RPMI8226 (cell line): Measurements from ENCODE around the gene IGSF8.
"Not testable (repeated sequence)": the region's sequence is repeated elsewhere in the genome, so short reads cannot be mapped to it uniquely, and the experiment has no call there.

Experiments
- DNase-seq: peaks from one replicate; pipeline ENCODE4 v3.0.0-alpha.2; 2015

The IGSF8 gene

DNA sequence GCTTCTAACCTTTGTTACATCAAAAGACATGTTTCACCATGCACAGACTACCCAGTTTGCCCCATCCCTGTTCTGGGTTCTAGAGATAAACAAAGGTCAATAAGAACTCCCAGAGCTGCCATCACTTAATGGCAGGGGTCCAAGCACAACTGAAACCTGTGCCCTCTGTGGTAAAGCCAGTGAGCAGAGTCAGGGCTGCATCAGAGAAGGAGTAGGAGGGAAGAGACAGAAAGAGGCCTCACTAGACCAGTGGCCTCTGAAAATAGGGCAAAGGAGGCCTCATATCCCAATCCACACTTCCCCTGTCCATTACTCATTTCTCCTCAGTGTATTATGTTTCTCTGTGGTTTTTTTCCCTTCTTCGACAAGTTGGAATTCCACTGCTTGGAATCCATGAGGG is 27.3 kb upstream of the IGSF8 start:
- peak; percentile 60 for DNase-seq

DNA sequence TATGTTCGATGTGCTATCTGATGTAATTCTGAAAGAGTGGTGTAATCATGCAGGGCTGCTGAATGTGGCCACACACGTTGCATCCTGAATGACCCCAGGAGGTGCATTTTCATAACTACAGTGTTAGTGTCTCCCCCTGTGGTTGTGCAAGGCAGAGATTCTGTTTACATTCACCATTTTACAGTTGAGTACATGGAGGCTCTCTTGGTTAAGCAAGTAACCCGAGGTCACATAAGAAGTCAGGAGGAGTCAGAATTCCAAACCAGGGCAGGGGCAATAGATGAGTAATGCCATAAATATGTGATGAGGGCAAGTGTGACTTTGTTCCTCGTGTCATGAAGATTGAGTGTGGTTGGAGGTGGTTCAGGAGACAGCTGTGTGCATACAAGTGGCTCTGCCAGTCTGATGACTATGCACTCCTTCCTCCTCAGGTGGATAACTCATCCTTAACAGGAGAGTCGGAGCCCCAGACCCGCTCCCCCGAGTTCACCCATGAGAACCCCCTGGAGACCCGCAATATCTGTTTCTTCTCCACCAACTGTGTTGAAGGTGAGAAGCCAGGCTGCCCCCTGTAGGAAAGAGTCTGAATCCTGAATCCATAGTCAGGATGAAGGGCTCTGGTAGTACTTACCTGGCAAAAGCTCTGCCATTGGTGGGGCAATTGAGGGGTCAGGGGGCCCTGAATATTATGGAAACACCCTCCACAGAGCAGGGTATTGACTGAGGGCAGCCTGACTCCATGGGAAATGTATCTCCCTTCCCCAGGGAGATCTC is 26.5 kb upstream of the IGSF8 start:
- DNase-seq = peak; percentile 16

DNA sequence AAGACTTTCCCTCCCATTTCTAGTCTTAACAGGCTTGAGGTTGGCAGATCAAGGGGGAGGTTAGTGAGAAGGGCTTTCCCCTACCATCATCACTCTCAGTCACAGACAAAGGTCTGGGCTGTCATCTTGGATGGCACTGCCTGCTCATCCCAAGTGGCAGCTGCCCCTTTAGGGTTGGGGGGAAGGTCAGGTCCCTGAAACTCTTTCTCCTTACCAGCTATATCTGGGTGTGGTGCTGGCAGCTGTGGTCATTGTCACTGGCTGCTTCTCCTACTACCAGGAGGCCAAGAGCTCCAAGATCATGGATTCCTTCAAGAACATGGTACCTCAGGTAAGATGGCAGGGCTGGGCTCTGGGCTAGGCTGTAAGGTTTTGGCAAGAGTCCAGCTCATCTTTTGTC is 25.3 kb upstream of the IGSF8 start:
- DNase-seq = no peak

DNA sequence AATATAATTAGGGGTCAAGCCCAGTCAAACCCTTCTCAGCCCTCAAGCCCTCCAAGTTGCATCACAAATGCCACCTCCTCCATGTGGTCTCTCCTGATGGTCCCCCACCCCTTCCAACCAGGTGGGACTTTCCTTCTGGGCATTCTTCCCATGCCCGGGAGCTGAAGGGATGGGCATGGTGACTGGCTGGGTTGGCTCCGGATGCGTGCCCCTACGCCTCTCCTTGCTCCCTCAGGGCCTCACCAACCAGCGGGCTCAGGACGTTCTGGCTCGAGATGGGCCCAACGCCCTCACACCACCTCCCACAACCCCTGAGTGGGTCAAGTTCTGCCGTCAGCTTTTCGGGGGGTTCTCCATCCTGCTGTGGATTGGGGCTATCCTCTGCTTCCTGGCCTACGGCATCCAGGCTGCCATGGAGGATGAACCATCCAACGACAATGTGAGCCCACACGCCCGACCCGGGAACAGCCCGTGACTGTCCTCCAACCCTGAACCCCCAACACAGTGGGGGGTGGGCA is 24.6 kb upstream of the IGSF8 start:
- no peak for DNase-seq

DNA sequence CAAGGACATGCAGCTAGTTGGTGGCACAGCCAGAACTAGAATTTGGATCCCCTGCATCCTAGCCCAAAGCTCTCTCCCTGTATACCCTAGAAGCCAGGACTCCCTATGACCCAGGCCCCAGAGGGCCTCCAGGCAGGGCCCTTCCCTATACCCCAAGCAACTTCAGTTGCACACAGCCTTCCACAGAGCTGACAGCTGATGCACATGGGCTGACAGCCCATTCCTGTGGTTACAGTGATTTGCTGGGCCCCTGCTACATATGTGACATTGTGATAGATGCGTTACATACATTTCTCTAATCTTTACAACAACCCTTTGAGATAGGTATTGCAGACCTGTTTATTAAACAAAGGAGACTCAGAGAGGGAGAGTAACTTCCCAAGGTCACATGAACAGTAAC is 23.0 kb upstream of the IGSF8 start:
- no peak for DNase-seq

DNA sequence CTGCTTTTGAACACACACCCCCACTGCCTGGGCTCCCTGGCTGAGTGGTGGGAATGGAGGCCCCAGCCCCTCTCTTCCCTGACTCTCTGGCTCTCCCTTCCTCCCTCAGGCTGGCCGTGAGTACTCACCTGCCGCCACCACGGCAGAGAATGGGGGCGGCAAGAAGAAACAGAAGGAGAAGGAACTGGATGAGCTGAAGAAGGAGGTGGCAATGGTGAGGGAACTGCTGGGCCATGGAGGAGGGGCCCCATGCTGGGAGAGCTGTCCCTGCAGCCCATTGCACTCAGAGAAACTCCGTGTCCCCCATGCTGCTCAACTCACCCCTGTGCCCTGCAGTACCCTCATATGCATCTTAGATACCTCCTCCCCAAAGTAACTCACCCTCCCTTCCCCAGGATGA is 22.4 kb upstream of the IGSF8 start:
- no peak for DNase-seq

DNA sequence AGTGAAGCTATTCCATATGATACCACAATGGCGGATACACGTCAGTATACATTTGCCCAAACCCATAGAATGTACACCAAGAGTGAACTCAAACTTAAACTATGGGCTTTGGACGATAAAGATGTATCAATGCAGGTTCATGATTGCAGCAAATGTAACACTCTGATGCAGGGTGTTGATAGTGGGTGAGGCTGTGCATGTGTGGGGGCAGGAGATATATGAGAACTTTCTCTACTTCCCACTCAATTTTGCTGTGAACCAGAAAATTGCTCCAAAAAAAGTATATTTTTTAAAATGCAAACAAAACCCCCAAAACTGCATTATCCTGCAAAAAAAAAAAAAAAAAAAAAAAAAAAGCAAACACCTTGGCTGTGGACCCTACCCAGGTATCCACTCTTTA is 20.5 kb upstream of the IGSF8 start:
- DNase-seq = no peak

DNA sequence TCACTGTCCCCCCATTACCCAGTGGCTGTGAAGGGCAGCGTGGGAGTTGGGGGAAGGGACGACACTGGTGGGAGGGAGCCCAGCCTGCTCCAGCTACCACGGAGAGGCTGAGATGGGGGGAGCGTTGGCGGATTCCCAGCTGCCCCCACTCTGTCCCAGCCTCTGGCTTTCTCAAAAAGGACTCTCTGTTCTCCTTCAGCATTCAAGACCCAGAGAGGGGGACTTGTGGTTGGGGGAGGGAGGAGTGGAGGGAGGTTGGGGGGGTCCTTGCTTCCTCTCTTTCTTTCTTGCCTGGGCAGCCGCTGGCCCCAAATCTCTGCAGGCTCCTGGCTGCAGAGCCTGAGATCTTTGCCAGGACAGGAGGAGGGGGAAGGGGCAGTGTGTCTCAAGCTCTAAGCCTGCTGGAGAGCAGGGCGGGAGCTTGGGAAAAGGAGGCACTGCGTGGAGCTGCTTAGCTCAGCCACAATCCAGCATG is 19.3 kb upstream of the IGSF8 start:
- no peak for DNase-seq

DNA sequence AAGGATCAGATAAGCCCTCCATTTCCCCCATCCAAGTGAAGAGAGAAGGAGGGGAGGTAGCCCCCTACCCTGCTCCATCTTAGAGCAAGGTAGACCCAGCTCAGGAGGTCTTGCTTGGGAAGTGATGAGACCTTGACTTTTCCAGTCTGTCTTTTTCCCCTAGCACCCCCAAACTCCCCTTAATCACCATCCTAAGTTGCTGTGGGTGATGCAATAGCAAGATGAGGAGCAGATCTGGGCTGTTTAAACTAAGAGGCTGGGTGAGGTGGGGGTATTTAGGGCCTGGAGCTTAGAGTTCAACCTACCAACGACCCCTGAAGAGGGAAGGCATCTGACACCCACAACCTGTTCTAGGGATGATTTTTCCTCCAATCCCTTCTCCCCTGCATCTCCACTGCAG is 18.9 kb upstream of the IGSF8 start:
- DNase-seq = no peak

DNA sequence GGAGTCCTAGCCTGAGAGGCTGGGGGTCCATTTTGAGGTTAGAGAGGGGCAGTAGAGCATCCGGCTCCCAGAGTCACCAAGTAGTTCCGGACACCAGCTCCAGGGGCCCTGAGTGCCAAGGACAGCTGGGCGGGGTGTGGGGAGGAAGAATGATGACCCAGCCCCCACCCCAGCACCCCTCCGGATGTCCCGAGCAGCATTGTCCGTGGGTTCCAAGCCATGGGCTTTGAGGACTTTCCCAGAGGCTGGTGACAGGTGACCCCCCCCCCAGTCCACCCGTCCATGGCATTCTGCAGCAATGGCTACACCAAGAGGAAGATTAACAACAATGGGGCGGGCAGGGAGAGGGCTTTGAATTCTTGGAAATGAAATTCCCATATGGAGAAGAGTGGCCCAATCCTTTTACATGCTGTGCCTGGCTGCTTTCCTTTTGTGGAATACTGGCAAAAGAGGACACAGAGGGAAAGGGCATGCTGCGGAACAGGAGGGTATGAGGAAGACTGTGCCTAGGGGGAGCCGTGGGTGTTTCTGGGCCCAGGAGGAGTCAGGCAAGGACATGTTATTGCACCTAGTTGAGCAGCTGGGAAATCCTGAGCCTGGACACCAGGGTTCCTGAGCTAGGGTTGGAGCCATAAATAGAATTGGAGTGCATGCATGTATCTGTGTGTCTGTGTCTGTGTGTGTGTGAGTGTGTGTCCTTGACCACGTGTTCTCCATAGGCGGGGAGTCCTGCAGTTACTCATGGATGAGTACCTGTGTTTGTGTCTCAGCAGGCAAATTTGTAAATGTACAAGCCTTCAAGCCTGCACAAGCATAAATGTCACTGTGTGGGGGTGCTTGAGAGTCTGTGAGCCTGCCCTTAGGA is 18.1 kb upstream of the IGSF8 start:
- no peak for DNase-seq

DNA sequence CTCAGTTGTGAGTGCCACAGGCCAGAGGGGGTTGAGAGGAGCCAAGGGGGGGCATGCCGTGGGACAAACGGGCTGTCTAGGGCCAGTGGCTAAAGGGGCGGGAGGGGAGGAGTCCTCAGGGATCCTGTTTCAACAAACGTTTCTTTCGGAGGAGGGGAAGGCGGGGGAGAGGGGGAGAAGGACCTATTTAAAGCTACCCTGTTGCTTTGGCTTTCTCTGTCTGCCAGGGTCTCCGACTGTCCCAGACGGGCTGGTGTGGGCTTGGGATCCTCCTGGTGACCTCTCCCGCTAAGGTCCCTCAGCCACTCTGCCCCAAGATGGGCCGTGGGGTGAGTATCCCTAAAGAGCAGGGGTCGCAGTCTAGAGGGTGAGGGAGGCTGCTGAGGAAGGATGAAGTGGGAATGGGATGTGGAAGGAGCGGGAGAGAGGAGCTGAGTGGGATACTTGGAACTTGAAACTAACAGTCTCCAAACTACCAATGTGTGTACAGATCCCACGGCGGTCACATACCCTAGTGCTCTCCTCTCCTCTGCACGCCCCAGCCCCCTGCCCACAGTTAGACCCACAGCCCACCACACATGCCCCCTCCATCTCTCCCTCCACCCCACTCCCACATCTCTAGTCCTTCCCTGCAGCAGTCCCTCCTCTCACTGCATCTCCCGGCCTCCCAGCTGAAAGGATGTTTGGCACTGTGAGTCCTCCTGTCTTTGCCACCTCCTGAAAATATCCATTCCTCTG is 17.3 kb upstream of the IGSF8 start, which contains the start of gene ATP1A2:
ATP1A2 (plus strand) TSS at position 215 of the 738 bp plus-strand sequence; CDS start at position 318, 103 bp downstream.
- DNase-seq = no peak

DNA sequence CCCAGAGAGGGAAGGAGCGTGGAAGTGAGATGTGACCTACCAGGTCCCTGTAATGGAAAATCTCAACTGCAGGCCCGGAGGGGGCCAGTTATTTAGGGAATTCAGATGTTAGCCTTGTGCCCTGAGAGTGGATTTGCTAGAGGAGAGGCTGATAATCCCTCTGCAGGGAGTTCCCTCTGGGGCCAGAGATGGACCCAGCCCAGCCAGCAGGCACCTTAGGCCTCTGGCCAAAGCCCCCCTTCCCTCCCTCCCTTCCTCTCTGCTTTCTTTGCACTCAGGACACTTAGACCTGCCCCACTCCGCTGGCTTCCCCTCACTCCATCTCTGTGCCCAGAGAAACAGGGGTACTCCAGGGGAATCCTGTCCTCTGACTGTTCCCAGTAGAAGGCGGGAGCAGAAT is 15.7 kb upstream of the IGSF8 start:
- no peak for DNase-seq

DNA sequence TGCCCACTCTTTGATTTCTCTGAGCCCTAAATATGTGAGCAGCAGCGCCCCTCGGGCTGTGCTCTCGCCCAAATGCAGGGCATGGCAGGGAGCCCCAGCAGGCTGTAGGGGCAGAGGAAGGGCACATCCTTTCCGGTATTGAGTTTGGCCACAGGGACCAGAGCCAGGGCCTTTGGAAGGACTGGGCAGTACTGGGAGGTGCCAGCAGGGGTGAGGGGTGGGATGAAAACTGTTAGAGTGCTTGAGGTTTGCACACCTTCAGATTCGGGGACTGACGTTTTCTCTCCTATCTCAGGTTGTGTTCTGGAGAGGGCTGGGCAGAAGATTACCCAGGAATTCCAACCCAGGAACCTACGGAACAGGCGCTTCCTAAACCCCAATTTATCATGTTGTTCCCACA is 15.0 kb upstream of the IGSF8 start:
- DNase-seq = no peak

DNA sequence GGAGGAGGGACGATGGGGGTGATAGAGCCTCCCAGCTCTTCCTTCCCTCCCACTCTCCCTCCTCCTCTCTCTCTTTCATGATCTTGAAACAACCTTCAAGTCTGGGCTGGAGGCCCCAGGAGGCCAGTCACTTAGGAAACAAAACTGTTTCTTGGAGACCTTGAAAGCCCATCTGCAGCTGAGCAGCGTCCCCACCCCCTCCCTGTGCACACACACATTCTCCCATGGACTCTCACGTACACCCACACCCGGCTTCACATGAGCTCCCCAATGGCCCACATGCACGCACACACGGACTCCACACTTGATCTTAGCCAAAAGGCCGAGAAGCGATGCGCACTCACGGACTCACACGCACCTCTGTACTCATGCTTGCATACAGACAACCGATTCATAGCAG is 13.9 kb upstream of the IGSF8 start:
- DNase-seq = no peak

DNA sequence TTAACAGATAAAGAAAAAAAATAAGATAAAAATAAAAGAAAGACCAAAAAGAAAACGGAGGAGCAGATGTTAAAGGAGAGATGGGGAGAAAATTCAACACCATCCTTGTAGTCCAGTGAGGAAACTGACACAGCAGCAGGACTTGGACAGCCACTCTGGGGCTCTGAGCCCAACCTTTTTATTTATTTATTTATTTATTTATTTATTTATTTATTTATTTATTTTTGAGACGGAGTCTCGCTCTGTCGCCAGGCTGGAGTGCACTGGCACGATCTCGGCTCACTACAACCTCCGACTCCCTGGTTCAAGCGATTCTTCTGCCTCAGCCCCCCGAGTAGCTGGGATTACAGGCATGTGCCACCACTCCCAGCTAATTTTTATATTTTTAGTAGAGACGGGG is 13.0 kb upstream of the IGSF8 start:
- not testable (repeated sequence) for DNase-seq

DNA sequence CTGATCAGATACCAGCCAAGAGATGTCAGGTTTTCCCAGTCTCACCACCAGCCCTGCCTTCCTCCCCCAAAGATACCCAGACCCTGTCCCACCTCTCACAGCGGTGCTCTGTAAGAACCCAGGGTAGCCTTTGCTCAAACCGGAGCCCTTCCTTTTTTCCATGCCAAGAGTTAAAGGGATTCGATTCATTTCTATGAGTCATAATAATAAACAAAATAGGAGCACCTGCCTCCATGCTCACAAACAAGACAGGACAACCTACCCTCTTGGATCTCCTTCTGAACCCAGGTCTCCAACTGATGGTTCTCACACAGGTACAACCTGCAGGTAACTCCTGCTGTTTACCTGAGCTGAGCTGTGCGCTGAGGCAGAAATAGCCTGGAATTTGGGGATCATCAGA is 11.3 kb upstream of the IGSF8 start:
- no peak for DNase-seq

DNA sequence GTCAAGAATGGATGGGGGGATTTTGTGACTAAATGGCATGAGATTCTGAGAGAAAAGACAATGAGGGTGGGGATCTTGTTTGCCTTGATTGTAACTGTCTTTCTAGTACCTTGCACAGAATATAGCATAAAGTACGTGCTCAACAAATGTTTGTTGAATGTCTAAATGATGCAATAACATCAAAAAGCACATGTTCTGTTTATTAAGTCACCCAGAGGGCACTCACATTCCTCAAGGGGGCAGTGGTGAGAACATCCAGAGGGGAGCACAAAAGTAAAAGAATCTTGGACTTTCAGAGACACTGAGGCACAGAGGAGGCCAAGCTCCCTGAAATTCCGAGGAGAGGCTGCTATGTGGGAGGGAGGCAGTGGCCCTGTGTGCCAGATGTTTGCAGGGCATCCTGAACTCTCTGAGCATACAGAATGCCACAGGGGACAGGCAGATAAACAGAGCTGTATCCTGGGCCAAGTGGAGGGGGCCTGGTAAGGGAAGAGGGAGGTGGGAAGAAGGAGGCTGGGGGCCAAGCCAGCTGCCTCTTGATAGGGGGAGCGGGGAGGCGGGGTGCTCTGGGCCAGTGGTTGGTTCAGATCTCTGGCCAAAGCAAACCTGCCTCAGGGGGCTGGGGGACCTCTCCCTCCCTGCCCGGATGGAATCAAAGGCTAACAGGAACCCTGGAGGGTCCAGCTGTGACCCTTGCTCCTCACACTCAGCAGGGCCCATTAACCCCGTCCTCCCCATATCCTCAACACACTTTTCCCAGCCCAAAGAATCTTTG is 10.7 kb upstream of the IGSF8 start:
- DNase-seq = peak; percentile 68

DNA sequence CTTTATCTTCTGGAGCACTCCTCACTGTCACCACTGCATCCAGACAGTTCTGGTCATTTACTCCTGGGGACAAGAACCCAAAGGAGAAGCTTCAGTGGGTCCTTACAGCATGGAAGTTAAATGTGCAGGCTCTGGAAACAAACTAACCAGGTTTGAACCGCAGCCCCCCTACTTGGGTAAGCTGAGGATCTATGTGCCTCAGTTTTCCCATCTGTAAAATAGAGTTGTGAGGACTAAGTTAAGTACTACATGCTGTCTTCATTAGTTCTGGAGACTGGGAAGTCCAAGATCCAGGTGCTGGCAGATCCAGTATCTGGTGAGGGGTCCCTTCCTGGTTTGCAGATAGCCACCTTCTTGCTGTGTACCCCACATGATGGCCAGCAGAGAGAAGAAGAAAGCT is 9.1 kb upstream of the IGSF8 start:
- DNase-seq = no peak

DNA sequence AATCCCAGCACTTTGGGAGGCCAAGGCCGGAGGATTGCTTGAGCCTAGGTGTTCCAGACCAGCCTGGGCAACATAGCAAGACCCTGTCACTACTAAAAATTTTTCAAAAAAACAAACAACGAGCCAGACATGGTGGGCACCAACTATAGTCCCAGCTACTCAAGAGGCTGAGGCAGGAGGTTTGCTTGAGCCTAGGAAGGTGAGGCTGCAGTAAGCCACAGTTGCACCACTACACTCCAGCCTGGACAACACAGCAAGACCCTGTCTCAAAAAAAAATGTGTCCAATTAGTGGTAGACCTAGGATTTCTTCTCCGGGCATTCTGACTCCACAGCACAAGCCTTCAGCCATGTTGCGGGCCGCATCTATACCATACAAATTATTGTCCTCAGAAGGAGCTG is 6.7 kb upstream of the IGSF8 start:
- DNase-seq = no peak

DNA sequence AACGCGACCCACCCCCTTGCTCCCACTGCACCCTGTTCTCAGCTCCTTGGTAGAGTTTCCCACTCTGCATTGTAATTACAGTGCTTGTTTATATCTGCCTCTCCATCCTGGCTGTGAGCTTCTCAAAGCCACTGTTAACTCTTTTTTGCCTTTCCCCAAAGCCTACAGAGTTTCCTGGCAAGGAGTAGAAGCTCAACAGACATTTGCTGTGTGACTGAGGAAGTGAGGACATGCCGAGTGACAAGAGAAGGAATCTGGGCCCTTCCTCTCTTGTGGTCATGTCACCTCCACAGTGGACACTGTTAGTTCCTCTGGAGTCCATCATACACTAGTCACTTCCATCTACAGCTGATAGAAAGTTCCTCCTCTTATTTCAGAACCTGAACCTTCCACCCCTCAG is 6.1 kb upstream of the IGSF8 start:
- no peak for DNase-seq

DNA sequence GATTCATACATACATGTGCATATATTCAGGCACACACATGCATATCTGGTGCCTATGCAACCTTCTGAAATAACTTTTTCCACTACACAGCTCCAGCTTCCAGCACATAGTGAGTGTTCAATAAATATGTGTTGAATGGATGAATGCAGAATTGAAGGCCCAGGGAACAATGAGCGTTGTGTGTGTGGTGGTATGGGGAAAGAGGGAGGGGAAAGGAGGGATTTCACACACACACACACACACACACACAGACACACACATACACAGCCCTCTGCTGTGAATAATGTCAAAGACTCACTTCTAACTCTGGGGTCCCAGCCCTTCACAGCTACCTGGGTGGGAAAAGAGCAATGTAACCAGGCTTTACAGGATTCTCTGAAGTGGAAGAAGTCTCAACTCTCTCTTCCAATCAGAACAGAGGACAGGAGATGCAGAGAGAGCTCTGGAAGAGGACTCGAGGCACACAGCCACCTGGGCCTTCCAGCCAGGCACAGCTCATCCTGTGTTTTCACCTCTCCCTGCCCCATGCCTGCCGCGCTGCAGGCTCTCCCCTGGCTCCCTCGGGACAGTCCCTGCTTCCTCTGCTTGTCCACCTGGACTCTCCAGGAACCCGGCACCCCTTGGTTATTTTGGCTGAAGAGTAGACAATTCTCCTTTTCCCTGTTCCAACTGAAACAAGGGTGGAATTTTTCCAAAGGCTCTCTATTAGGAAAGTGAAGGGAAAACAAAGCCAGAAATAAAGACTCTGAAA is 5.4 kb upstream of the IGSF8 start:
- DNase-seq = no peak
